ENCODE data around the gene NUP37. TPM values are rescaled to one million over a fixed set of nuclear protein-coding genes. Genes with fewer than 3 reads are reported as not detected.

NUP37 gene
- total and polyA plus RNA-seq, 9 of the 15 experiments (the other 6 are each of a cell fraction or from before 2014, with no cell fraction given): 72.2 to 429 (median 170) TPM

- TF ChIP-seq REST (IDR thresholded peaks at IDR 0.05; ENCODE audit: borderline replicate concordance) (no peak), REST (CRISPR knock-in tag; IDR thresholded peaks at IDR 0.05; ENCODE audit: low read depth) (0 out of 2 replicates have a peak, but pooled peaks have one; percentile 47), HSF4 (CRISPR knock-in tag; IDR thresholded peaks at IDR 0.05; ENCODE audit: borderline replicate concordance) (no peak), ZNF695 (CRISPR knock-in tag; IDR thresholded peaks at IDR 0.05) (no peak), ZNF282 (CRISPR knock-in tag; IDR thresholded peaks at IDR 0.05) (no peak), TAL1 (IDR thresholded peaks at IDR 0.05) (no peak), EP300 (IDR thresholded peaks at IDR 0.05; ENCODE audit: low read length) (no peak), ATF1 (CRISPR knock-in tag; IDR thresholded peaks at IDR 0.05) (no peak), ATF1 (tag; IDR thresholded peaks at IDR 0.05) (peak; percentile 91), ZNF311 (CRISPR knock-in tag; IDR thresholded peaks at IDR 0.05) (no peak), CSDE1 (IDR thresholded peaks at IDR 0.05) (no peak; a peak in 1 of 4 replicates), ZNF512 (tag; IDR thresholded peaks at IDR 0.05) (no peak), NFYB (IDR thresholded peaks at IDR 0.05; ENCODE audit: extremely low read depth, insufficient read length) (peak; percentile 66), CHD1 (IDR thresholded peaks at IDR 0.05; ENCODE audit: low read length) (peak; percentile 75), TARDBP (IDR thresholded peaks at IDR 0.05) (no peak), FIP1L1 (IDR thresholded peaks at IDR 0.05; ENCODE audit: low read depth, low read length, poor library complexity, severe bottlenecking) (no peak), ZNF76 (CRISPR knock-in tag; IDR thresholded peaks at IDR 0.05; ENCODE audit: borderline replicate concordance) (no peak), SETDB1 (IDR thresholded peaks at IDR 0.05; ENCODE audit: low read length) (no peak), HLTF (IDR thresholded peaks at IDR 0.05) (no peak), HMG20B (CRISPR knock-in tag; IDR thresholded peaks at IDR 0.05) (no peak), ZFP1 (CRISPR knock-in tag; IDR thresholded peaks at IDR 0.05) (no peak), PHTF2 (CRISPR knock-in tag; IDR thresholded peaks at IDR 0.05) (no peak)
Measured at GRCh38 chr12:102119674-102120563, at the start of gene NUP37, which contains the start of gene PARPBP (continued).
